Endothelial cell (in vitro differentiated cells): ENCODE results near the gene MXRA8. TPM values are rescaled to one million over a fixed set of nuclear protein-coding genes. Genes with fewer than 3 reads are reported as not detected.

ENCODE experiments used
- DNase-seq: peaks from one replicate; pipeline ENCODE4 v3.0.0; 2021; ENCODE audit warnings: low spot score
- H3K27ac Mint-ChIP-seq: one replicate; pipeline ENCODE4 v1.8.0; 2021; ENCODE audit warnings: mixed read lengths, inconsistent platforms; ENCODE audit not compliant: unreplicated experiment
- H3K27me3 Mint-ChIP-seq: one replicate; pipeline ENCODE4 v1.8.0; 2021; ENCODE audit warnings: mild to moderate bottlenecking, moderate library complexity, mixed read lengths, inconsistent platforms; ENCODE audit not compliant: unreplicated experiment
- H3K36me3 Mint-ChIP-seq: one replicate; pipeline ENCODE4 v1.8.0; 2021; ENCODE audit warnings: mild to moderate bottlenecking, low read depth, mixed read lengths, inconsistent platforms; ENCODE audit not compliant: unreplicated experiment
- H3K4me1 Mint-ChIP-seq: one replicate; pipeline ENCODE4 v1.8.0; 2021; ENCODE audit warnings: mild to moderate bottlenecking, mixed read lengths, inconsistent platforms; ENCODE audit not compliant: unreplicated experiment
- H3K4me3 Mint-ChIP-seq: one replicate; pipeline ENCODE4 v1.8.0; 2021; ENCODE audit warnings: mild to moderate bottlenecking, mixed read lengths, inconsistent platforms; ENCODE audit not compliant: unreplicated experiment
- H3K9me3 Mint-ChIP-seq: one replicate; pipeline ENCODE4 v1.8.0; 2021; ENCODE audit warnings: mixed read lengths, inconsistent platforms; ENCODE audit not compliant: unreplicated experiment
- CTCF ChIP-seq: fragments of 200-600 bp; sonication (generic); IDR thresholded peaks from one replicate; pipeline ENCODE4 v1.5.0; 2021; ENCODE audit warnings: antibody characterized with exemption; ENCODE audit not compliant: unreplicated experiment
- total RNA-seq: library from RNA; stranded (reverse); fragmentation: NEBNext Ultra II Directional; extraction: Animal tissue kit (Norgen Biotek cat#: 25700); gene quantifications from one replicate; pipeline ENCODE4 v1.2.1, GENCODE V29; 2021; ENCODE audit not compliant: unreplicated experiment

Gene MXRA8
- total RNA-seq, 1 donor from 2014 or later: 0.64 TPM

- TF ChIP-seq CTCF: no peak
- peaks cover 4% of the 10 kb centered on the region for H3K36me3 Mint-ChIP-seq
- H3K4me3 Mint-ChIP-seq: peak overlapping the region; percentile 89
- H3K4me1 Mint-ChIP-seq: peaks cover 4% of the 10 kb centered on the region
- H3K27me3 Mint-ChIP-seq: peaks cover 5% of the 10 kb centered on the region
- no peak overlapping the region for H3K27ac Mint-ChIP-seq
- H3K9me3 Mint-ChIP-seq: no peaks in the 10 kb centered on the region
- DNase-seq: no peak
These were observed 16.2 kb upstream of the MXRA8 start for GRCh38 chr1:1374589-1374928.

- Mint-ChIP-seq H3K27ac (peak overlapping the region; percentile 18), H3K27me3 (peaks cover 5% of the 10 kb centered on the region), H3K4me3 (peak overlapping the region; percentile 89), H3K36me3 (peaks cover 4% of the 10 kb centered on the region), H3K9me3 (no peaks in the 10 kb centered on the region), H3K4me1 (peaks cover 4% of the 10 kb centered on the region)
- TF ChIP-seq CTCF: no peak
- no peak for DNase-seq
These were observed 15.6 kb upstream of the MXRA8 start for GRCh38 chr1:1373815-1374588.

GRCh38 chr1:1373051-1373814 is 14.9 kb upstream of the MXRA8 start:
- H3K36me3 Mint-ChIP-seq: peaks cover 4% of the 10 kb centered on the region
- peaks cover 4% of the 10 kb centered on the region for H3K4me1 Mint-ChIP-seq
- H3K27me3 Mint-ChIP-seq: peaks cover 5% of the 10 kb centered on the region
- peak overlapping the region; percentile 56 for H3K4me3 Mint-ChIP-seq
- no peak for DNase-seq
- TF ChIP-seq CTCF: no peak
- peak overlapping the region; percentile 36 for H3K27ac Mint-ChIP-seq
- no peaks in the 10 kb centered on the region for H3K9me3 Mint-ChIP-seq

- no peaks in the 10 kb centered on the region for H3K9me3 Mint-ChIP-seq
- peaks cover 4% of the 10 kb centered on the region for H3K36me3 Mint-ChIP-seq
- H3K4me3 Mint-ChIP-seq: no peak overlapping the region
- peak; percentile 89 for DNase-seq
- TF ChIP-seq CTCF: peak; percentile 89
- peaks cover 5% of the 10 kb centered on the region for H3K27me3 Mint-ChIP-seq
- peaks cover 4% of the 10 kb centered on the region for H3K4me1 Mint-ChIP-seq
- no peak overlapping the region for H3K27ac Mint-ChIP-seq
These were observed 13.7 kb upstream of the MXRA8 start for GRCh38 chr1:1371746-1372711.
